T-cell (primary cell): ENCODE data around the gene SAMD13. TPM values are rescaled to one million over a fixed set of nuclear protein-coding genes. Genes with fewer than 3 reads are reported as not detected.

Source experiments
- ATAC-seq, 4 experiments: fragments of 200-7000 bp in 3 of 4; fragments of 150-1000 bp in 1 of 4; cut with Tn5 transposase; replicated peaks in 1 of 4; 1 replicate in 3 of 4; 2 replicates in 1 of 4; pipeline ENCODE4 v1.10.0; 2021; ENCODE audit warnings: moderate library complexity in 3 of 4, mild to moderate bottlenecking in 2 of 4, moderate number of reproducible peaks in 1 of 4
- CTCF ChIA-PET, 2 donors: fragments of 300-600 bp; sonication (Branson Sonifier 250); formaldehyde crosslinking; loops; one replicate each; lab custom pipeline; 2022; ENCODE audit warnings: antibody characterized with exemption in 2 of 2; lab: Charles Lee
- POLR2A ChIA-PET, 2 donors: fragments of 300-600 bp; sonication (Branson Sonifier 250); formaldehyde crosslinking; loops; one replicate each; lab custom pipeline; 2022; ENCODE audit warnings: antibody characterized with exemption in 2 of 2; lab: Charles Lee
- DNase-seq, 35 experiments: peaks; one replicate each; pipeline versions ENCODE4 v3.0.0 to v3.0.0-alpha.2; 2013 to 2023
- H3K27ac ChIP-seq: one replicate; pipeline ENCODE4 v1.5.1; 2013; ENCODE audit warnings: low read length
- H3K27me3 ChIP-seq, 2 experiments: replicated peaks in 1 of 2; 1 replicate in 1 of 2; 2 replicates in 1 of 2; pipeline versions ENCODE4 v1.6.1 to v1.7.0; 2013; ENCODE audit warnings: low read length in 1 of 2, mixed read lengths in 1 of 2; ENCODE audit not compliant: control insufficient read depth in 2 of 2, insufficient read depth in 2 of 2; ENCODE audit errors: extremely low read depth in 1 of 2
- H3K36me3 ChIP-seq, 2 donors: 1 replicate in 1 of 2; 2 replicates in 1 of 2; pipeline versions ENCODE4 v1.6.1 to v1.7.0; 2013; ENCODE audit warnings: low read length in 1 of 2; ENCODE audit not compliant: control insufficient read depth in 2 of 2, insufficient read depth in 1 of 2; ENCODE audit errors: extremely low read depth in 1 of 2
- H3K4me1 ChIP-seq, 2 experiments: 1 replicate in 1 of 2; 2 replicates in 1 of 2; pipeline versions ENCODE4 v1.6.1 to v1.7.0; 2013; ENCODE audit warnings: low read length in 2 of 2, mixed read lengths in 1 of 2; ENCODE audit not compliant: insufficient read depth in 2 of 2, control insufficient read depth in 1 of 2; ENCODE audit errors: extremely low read depth in 1 of 2
- H3K4me3 ChIP-seq, 2 donors: 1 replicate in 1 of 2; 2 replicates in 1 of 2; pipeline versions ENCODE4 v1.5.1 to v1.7.0; 2013; ENCODE audit warnings: mild to moderate bottlenecking in 2 of 2, low read length in 1 of 2, moderate library complexity in 1 of 2; ENCODE audit not compliant: control insufficient read depth in 1 of 2; ENCODE audit errors: extremely low read depth in 1 of 2
- H3K9me3 ChIP-seq: 2 replicates; pipeline ENCODE4 v1.7.0; 2013
- H3K27ac Mint-ChIP-seq, 2 donors: one replicate each; pipeline ENCODE4 v1.8.0; 2020 to 2021; ENCODE audit warnings: mild to moderate bottlenecking in 2 of 2, mixed read lengths in 2 of 2
- H3K27me3 Mint-ChIP-seq, 2 donors: one replicate each; pipeline ENCODE4 v1.8.0; 2021 to 2022; ENCODE audit warnings: mixed read lengths in 2 of 2
- H3K36me3 Mint-ChIP-seq: one replicate; pipeline ENCODE4 v1.8.0; 2021; ENCODE audit warnings: mixed read lengths
- H3K4me1 Mint-ChIP-seq, 3 donors: one replicate each; pipeline ENCODE4 v1.8.0; 2020 to 2022; ENCODE audit warnings: mixed read lengths in 3 of 3, mild to moderate bottlenecking in 1 of 3
- H3K4me3 Mint-ChIP-seq, 3 donors: one replicate each; pipeline ENCODE4 v1.8.0; 2020 to 2022; ENCODE audit warnings: mild to moderate bottlenecking in 3 of 3, mixed read lengths in 3 of 3, moderate library complexity in 3 of 3
- H3K9me3 Mint-ChIP-seq, 3 donors: one replicate each; pipeline ENCODE4 v1.8.0; 2020 to 2022; ENCODE audit warnings: mixed read lengths in 3 of 3
- WGBS: methylation state at CpG from one replicate; pipeline ENCODE4 v1.1.5; 2013; ENCODE audit warnings: missing lambda C conversion rate; ENCODE audit not compliant: insufficient coverage; 5-methylcytosine and 5-hydroxymethylcytosine counted together
- total RNA-seq, 35 experiments: library from RNA in 6 of 35; stranded (reverse) in 6 of 35; fragments of 120-200 nt in 1 of 35; gene quantifications; one replicate each; pipeline versions ENCODE4 v1.2.1 to v1.2.4 and lab custom pipeline; 2013 to 2026

Gene SAMD13
- total RNA-seq, 5 donors from 2014 or later (not counting 1 experiment from before 2014, with no cell fraction given), result 0.30 TPM; not detected in 4

DNA sequence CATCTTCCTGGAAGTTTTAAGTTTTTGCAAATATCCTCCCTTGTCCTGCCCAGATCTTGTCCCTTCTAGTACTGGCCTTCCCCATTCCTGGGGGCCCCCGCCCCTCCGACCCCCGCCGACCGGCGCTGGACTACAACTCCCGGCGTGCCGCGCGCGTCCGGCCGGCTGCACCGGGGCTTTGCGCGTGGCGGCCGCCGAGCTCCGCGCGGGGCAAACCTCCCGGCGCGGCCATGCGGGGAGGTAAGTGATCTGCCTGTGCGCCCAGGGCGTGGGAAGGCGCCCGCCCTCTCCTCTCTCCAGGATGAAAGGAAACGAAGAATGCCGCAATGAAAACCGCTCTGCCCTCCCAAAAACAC is 3.2 kb upstream of the SAMD13 start:
- H3K4me1 ChIP-seq, result peaks cover 9 to 24% of the 10 kb centered on the region in 2 experiments
- H3K4me3 ChIP-seq, result peak overlapping the region; percentile 82 to 85
- Mint-ChIP-seq H3K27ac (no peak overlapping the region), H3K9me3 (no peaks in the 10 kb centered on the region), H3K4me1 (peaks cover 31 to 38% (median 34%) of the 10 kb centered on the region in 3 donors), H3K27me3 (peaks cover 3 to 21% of the 10 kb centered on the region in 2 donors), H3K36me3 (no peaks in the 10 kb centered on the region), H3K4me3 (peak overlapping the region; percentile 84 to 91 (median 89))
- CTCF ChIA-PET, result interaction anchor here (0.6 to 1.1 kb wide), 2 partner anchors 154 to 278 kb away, joined by 5 read pairs; partner anchors contain the start of gene PRKACB (in 1 of the 2)
- no peaks in the 10 kb centered on the region for H3K36me3 ChIP-seq
- DNase-seq, result peak in 31 of 35 experiments; percentile 2 to 69 (median 28)
- H3K9me3 ChIP-seq, result no peaks in the 10 kb centered on the region
- WGBS, result 0% methylated on average over 27 of the region's 34 CpGs
- peak; percentile 79 to 86 (median 84) for ATAC-seq
- POLR2A ChIA-PET, result no interaction called here
- H3K27ac ChIP-seq, result no peak overlapping the region
- H3K27me3 ChIP-seq, result peaks cover 0 to 12% of the 10 kb centered on the region in 2 experiments

DNA sequence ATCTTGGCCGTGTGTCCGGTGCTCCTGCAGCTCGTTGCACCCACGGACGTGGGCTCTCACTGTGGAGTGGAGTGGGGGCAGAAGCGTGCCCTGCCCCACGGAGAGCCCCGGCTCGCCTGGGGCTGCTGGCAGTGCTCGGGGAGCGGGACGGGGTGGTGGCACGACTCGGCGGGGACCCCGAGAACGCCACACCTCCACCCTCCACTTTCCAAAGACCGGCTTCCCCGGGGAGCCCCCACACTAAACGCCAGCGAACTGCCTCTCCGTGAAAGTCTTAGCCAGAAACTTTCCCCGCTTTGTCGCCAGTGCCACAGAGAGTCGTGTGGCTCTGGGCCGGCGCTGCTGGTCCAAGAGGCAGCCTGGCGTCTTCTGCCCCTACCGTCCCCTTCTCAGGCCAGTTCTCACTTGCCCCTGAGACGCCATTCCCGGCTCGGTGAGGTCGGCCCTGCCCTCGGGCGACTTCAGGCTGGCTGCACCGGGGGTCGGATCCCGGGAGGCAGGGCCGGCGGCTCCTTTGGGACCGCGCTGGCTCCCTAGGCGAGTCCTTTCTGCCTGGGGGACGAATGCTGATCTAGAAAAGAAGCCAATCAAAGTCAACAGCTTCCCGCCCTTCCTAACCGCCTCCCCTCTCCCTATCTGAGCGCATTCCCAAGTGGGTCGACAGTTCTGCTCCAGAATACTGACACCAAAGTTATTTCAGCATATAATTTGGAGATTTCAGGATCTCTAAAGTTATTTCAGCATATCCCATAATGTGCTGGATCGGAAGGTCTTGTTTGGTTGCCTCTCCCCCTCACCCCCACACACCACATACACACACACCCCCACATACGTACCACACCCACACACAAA is 2.6 kb upstream of the SAMD13 start:
- H3K27me3 Mint-ChIP-seq, result peaks cover 3 to 20% of the 10 kb centered on the region in 2 donors
- H3K36me3 Mint-ChIP-seq, result no peaks in the 10 kb centered on the region
- peak overlapping the region; percentile 84 to 91 (median 89) for H3K4me3 Mint-ChIP-seq
- WGBS, result 3% methylated on average over 44 of the region's 50 CpGs
- ChIA-PET CTCF (interaction anchor here in 1 of 2 donors (1.1 kb wide), 1 partner anchor 155 kb away, joined by 5 read pairs; the partner anchor contains the start of gene PRKACB), POLR2A (no interaction called here)
- no peaks in the 10 kb centered on the region for H3K9me3 ChIP-seq
- H3K36me3 ChIP-seq, result no peaks in the 10 kb centered on the region
- peak overlapping the region; percentile 82 to 85 for H3K4me3 ChIP-seq
- H3K4me1 Mint-ChIP-seq, result peaks cover 35 to 41% (median 38%) of the 10 kb centered on the region in 3 donors
- no peaks in the 10 kb centered on the region for H3K9me3 Mint-ChIP-seq
- DNase-seq, result peak in 19 of 35 experiments; percentile 1 to 40 (median 8)
- peak overlapping the region; percentile 40 to 76 for H3K27ac Mint-ChIP-seq
- no peak overlapping the region for H3K27ac ChIP-seq
- H3K4me1 ChIP-seq, result peaks cover 9 to 27% of the 10 kb centered on the region in 2 experiments
- H3K27me3 ChIP-seq, result peaks cover 0 to 12% of the 10 kb centered on the region in 2 experiments
- peak; percentile 51 to 61 (median 60) for ATAC-seq

DNA sequence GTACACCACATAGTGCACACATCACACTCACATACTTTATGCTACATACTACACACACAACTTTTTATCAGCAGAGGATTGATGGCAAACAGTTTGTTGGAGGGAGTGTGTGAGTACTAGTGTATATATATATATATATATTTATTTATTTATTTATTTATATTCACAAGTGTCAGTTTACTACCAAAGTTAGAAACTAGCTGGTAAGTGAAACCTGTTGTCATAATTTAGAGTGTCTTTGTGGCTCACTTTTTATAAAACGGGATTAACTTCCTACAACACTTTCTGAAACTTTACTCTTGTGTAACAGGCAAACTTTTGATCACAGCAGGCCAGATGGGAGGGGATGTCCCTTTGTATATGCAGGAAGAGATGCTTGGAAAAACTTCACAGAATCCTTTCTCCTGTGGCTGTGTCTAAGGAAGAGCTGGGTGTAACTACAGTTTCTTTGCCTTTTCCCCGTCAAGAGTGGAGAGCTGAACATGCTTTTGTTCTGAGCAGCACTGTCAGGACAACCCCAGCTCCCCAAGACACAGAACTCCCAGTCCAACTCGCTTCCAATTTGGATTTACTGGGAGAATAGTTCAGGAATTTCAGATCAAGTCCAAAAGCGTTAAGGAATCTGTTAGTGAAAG is 1.9 kb upstream of the SAMD13 start:
- Histone ChIP-seq H3K4me3 (peak overlapping the region in 1 of 2 donors; percentile 82), H3K36me3 (no peaks in the 10 kb centered on the region), H3K27me3 (peaks cover 0 to 12% of the 10 kb centered on the region in 2 experiments), H3K9me3 (no peaks in the 10 kb centered on the region), H3K27ac (no peak overlapping the region), H3K4me1 (peaks cover 9 to 27% of the 10 kb centered on the region in 2 experiments)
- POLR2A ChIA-PET, result interaction anchor here in 1 of 2 donors (0.5 kb wide), 1 partner anchor 134 kb away, joined by 3 read pairs; no protein-coding TSS in a partner anchor
- ATAC-seq, result no peak
- Mint-ChIP-seq H3K27me3 (peaks cover 3 to 20% of the 10 kb centered on the region in 2 donors), H3K4me1 (peaks cover 35 to 41% (median 38%) of the 10 kb centered on the region in 3 donors), H3K9me3 (no peaks in the 10 kb centered on the region), H3K4me3 (peak overlapping the region; percentile 84 to 91 (median 89)), H3K36me3 (no peaks in the 10 kb centered on the region), H3K27ac (peak overlapping the region; percentile 40 to 76)
- DNase-seq, result peak in 1 of 35 experiments; percentile 16
- WGBS, result no CpG with 5 or more reads among the region's 4 CpGs
- CTCF ChIA-PET, result interaction anchor here in 1 of 2 donors (0.6 kb wide), 1 partner anchor 260 kb away, joined by 3 read pairs; no protein-coding TSS in a partner anchor

DNA sequence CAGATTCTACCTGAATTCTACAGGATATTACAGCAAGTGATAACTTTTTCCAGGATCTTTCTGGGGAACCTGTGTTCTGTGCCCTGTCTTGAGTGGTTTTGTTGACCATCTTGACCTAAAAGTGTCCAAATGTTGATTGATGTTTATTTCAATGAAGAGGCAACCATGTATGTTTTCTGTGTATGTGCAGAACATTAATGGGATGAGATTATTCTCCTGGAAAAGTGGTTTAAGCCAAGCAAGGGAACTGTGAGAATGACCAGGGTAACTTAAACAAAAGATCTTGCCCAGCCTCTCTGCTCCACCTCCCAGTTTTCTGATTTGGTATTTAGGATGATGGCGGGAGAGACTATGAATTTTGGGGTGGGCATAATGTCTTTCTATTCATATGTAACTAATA is 1.0 kb upstream of the SAMD13 start:
- H3K9me3 ChIP-seq, result no peaks in the 10 kb centered on the region
- no peak overlapping the region for H3K4me3 ChIP-seq
- peaks cover 0 to 21% of the 10 kb centered on the region in 2 donors for H3K27me3 Mint-ChIP-seq
- no CpG with 5 or more reads among the region's 1 CpG for WGBS
- H3K36me3 ChIP-seq, result no peaks in the 10 kb centered on the region
- ChIA-PET POLR2A (no interaction called here), CTCF (no interaction called here)
- peaks cover 0 to 12% of the 10 kb centered on the region in 2 experiments for H3K27me3 ChIP-seq
- H3K4me1 Mint-ChIP-seq, result peaks cover 35 to 41% (median 38%) of the 10 kb centered on the region in 3 donors
- no peaks in the 10 kb centered on the region for H3K9me3 Mint-ChIP-seq
- H3K4me1 ChIP-seq, result peaks cover 9 to 27% of the 10 kb centered on the region in 2 experiments
- no peak overlapping the region for H3K27ac ChIP-seq
- ATAC-seq (no peak), DNase-seq (no peak)
- H3K36me3 Mint-ChIP-seq, result no peaks in the 10 kb centered on the region
- peak overlapping the region in 1 of 2 donors; percentile 17 for H3K27ac Mint-ChIP-seq
- H3K4me3 Mint-ChIP-seq, result no peak overlapping the region

DNA sequence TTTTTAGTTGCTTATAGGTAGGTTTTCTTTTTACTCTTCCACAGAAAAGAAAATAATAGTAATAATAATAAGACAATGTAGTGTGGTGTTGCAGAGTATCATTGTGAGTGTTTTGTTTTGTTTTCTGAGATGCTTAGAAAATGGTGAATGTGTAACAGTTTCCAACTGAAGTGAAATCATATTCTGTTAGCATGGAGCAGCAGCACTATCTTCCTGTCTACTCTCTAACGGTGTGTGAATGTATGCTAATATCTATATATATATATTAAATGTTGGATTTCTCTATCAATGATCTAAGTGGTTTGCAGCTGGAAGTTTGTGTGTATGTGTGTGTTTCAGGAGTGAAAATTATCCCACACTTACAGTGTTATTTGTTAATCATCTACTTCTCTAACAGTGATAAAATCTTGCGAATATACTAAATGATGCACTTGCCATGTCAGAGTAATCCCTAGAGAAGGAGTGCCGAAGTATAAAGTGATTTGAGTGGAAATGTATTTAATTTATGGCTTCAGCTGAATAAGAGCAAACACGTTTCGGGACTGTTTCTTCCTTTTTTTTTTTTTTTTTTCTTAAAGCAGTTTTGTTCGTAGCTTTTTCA is 377 bp downstream of the SAMD13 start:
- Mint-ChIP-seq H3K36me3 (peaks cover 2% of the 10 kb centered on the region), H3K27ac (peak overlapping the region in 1 of 2 donors; percentile 85), H3K9me3 (peaks cover 0 to 2% (median under 1%) of the 10 kb centered on the region in 3 donors), H3K27me3 (peaks cover 0 to 16% of the 10 kb centered on the region in 2 donors), H3K4me3 (peak overlapping the region; percentile 64 to 71 (median 70)), H3K4me1 (peaks cover 35 to 41% (median 38%) of the 10 kb centered on the region in 3 donors)
- Histone ChIP-seq H3K4me3 (peak overlapping the region in 1 of 2 donors; percentile 53), H3K4me1 (peaks cover 9 to 27% of the 10 kb centered on the region in 2 experiments), H3K27ac (no peak overlapping the region), H3K27me3 (peaks cover 0 to 12% of the 10 kb centered on the region in 2 experiments), H3K9me3 (no peaks in the 10 kb centered on the region), H3K36me3 (no peaks in the 10 kb centered on the region)
- ChIA-PET CTCF (interaction anchor here in 1 of 2 donors (0.5 to 1.0 kb wide), 4 partner anchors 49 to 133 kb away, joined by 3 to 5 read pairs (median 4); no protein-coding TSS in a partner anchor), POLR2A (interaction anchor here (0.6 to 1.0 kb wide), 8 partner anchors 10 to 1318 kb away, joined by 3 to 7 read pairs (median 3); partner anchors contain the start of gene PRKACB (in 1 of the 2))
- ATAC-seq (no peak), DNase-seq (peak in 1 of 35 experiments; percentile 8)
- 60% methylated on average over 1 of the region's 6 CpGs for WGBS
